ENCODE results near the gene NBEA. TPM values are rescaled to one million over a fixed set of nuclear protein-coding genes. Genes with fewer than 3 reads are reported as not detected.
A peak's percentile ranks its signal among the peaks of the same experiment; 100 is the strongest.

Gene NBEA
- polyA plus RNA-seq, 12 donors: 12.2 to 18.6 (median 16.3) TPM; not detected in 1

DNA sequence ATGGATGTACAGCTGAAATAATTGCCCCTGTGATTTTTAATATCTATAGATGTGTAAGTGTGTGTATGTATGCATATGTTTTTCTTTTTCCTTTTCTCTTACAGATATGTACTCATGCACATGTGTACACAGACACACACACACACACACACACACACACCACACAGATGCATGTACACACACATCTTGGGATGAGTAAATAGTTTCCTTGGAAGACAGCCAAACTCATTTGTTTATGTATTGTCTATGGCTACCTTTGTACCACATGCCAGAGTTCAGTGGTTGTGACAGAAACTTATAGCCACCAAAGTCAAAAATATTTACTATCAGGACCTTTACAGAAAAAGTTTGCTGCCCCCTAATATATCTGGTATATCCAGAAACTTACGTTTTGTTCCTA lies 341.8 kb downstream of the NBEA start:
- no peak for DNase-seq

DNA sequence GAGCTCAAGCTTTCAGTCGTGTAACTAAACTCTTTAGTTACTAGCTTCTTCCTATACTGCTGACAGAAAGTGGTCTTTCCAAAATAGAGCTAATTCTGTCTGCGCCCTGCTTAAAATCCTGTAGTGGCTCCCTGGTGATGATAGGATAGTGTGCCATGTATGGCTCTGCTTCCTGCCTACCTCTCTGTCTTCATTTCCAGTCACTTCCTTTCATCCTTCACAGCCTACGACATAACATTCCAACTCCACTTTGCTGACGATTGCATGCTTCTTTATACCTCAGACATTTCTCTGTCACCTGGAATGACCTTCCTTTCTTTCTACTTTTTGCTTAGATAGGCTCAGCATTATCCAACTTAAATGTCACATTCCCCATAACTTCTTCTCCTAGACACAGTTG lies 343.6 kb downstream of the NBEA start:
- no peak for DNase-seq

DNA sequence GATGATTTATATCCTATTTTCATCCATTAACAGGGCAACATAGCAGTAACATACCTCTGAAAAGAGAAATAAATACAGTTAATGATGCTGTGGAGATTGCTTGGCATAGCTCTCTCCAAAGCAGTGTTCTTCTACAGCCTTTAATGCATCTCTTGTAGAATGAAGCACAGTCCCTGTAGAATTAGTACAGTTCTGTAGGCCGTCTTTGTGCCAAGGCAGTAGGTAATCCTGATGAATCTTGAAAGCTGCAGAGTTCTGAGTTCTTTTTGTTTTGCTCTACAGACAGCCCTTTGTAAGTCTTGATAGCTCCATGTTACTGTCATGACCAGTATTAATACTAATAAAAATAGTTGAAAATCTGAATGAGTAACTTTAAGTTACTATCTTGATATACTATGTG lies 350.3 kb downstream of the NBEA start:
- no peak for DNase-seq

DNA sequence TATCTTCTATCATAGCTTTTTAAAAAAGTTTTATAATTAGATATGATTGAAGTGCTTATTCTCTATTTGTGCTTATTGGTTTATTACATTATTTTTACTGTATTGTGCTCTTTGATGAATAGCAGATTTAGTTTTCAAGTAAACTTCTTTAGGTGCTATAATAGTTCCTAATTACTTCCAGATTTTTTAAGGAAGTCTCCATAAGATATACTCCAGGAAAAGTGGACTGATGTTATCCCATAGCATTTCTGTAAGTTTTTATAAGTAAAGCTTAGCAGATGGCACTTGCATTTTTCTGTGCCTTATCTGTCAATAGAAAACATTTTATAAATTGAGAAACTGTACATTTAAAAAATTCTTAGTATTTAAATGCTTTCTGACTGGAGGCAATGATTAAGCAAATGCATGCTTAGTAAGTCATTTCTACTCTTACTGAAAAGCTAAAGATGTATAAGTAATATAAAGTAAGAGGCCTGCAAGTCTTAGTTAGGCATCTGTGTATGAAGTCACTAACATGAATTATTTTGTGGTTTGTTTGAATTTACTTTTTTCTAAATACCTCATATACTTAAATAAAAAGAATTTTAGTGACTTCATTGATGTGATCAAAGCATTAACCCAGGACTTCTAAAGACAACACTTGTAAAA lies 351.6 kb downstream of the NBEA start:
- no peak for DNase-seq

DNA sequence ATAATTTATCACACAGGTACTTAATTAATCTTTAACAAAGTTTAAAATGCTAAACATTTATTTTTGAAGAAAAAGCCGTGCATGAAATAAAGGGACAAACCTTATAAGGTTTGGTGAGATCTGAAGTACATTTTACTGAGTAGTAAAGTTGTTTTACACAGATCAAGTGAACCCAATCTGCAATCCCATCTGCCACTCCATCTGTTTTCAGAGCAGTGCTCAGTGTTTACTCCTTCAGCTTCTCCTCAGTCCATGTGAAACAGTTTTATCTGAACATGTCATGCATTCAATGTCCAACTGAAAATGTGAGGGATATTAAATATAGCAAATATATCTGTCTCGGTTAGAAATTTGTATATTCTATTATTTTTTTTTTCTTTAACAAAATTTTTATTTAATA lies 367.6 kb downstream of the NBEA start:
- DNase-seq: no peak

DNA sequence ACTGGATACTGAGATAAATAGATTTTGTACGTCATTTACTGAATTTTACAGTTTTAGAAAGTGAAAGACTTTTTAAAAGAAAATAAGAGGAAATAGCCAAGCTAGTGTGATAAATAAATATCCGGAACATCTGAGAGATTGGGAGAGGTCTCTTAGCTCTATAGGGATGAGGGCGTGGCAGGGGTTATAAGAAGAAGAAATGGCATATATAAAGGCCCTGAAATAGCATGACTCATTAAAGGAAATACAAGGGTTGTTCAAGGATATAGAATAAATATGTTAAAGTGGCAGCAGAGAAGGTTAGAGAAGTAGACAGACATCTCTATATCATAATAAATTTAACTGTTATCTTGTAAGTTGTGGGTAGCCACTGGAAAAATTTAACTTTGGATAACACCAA lies 390.1 kb downstream of the NBEA start:
- no peak for DNase-seq

DNA sequence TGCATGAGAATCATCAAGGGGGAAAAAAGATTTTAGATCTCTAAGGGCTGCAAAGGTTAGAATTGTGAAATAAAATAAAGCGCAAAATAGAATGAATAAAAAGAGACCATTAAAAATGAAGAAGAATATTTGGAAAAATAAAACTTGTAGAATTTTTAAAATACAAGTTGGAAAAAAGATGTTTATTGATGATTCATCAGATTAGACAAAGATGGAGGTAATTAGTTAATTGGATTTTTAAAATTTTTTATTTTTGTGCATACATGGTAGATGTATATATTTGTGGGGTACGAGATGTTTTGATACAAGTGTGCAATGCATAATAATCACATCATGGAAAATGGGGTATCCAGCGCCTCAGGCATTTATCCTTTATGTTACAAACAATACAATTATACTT lies 391.1 kb downstream of the NBEA start:
- DNase-seq: no peak

DNA sequence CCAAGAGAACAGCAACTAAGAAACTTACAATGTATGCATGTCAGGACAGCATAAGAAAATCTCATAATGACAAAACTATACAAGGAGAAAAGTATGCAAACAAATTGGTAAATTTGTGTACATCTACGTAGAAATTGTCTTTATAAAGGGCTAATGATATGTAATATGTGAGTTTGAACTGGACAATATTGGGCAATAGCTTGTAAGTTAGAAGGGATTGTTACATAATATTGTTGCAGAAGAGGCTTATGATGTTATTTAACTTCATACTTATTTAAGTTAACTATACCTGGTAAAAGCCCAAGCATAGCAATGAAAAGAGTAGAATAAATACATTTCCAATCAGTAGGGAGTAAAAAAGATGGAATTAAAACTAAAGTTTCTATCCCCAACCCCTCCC lies 400.4 kb downstream of the NBEA start:
- DNase-seq: no peak

DNA sequence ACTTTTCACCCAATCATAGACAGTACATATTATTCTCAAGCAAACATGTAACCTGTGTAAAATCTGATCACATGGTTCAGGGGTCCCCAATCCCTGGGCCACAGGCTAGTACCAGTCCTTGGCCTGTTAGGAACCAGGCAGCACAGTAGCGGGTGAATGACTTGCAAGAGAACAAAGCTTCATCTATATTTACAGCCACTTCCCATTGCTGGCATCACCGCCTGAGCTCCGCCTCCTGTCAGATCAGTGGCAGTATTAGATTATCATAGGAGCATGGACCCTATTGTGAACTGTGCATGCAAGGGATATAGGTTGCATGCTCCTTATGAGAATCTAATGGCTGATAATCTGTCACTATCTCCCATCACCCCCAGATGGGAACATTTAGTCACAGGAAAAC lies 401.3 kb downstream of the NBEA start:
- DNase-seq: no peak

DNA sequence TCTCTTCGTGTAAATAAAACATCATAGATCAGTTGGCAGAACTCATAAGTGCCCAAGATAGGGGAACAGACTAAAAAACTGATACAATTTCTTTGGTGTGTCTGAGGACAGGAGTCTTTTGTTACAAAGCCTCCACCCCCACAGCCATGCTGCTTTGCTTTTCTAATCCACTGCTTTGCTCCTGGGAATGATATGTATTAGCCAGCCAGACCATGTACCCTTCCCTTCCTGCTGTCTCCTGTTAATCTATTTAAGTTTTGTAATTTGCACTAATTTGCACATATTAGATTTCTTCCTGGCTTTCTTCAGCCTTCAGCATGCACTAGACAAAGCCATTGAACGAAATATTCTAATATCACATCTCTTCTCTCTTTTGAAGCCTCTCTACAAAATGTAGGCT lies 403.9 kb downstream of the NBEA start:
- no peak for DNase-seq

DNA sequence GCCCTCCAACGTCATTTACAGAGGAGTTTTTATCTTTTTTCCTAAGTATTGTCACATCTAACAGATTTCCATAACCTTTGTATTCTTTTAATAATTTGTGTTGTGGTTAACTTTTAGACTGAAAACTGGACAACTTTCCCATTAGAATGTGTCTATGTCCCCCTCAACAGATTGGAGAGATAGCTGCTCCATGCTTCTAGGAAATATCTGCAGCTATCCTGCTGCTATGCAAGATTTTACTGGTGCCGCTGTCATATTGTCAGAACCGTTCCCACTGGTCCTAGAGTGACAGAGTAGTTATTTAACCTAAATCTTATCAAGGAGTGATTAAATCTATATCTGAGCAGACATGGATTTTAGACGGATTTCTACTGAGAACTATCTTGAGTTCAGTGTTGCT lies 404.4 kb downstream of the NBEA start:
- no peak for DNase-seq

DNA sequence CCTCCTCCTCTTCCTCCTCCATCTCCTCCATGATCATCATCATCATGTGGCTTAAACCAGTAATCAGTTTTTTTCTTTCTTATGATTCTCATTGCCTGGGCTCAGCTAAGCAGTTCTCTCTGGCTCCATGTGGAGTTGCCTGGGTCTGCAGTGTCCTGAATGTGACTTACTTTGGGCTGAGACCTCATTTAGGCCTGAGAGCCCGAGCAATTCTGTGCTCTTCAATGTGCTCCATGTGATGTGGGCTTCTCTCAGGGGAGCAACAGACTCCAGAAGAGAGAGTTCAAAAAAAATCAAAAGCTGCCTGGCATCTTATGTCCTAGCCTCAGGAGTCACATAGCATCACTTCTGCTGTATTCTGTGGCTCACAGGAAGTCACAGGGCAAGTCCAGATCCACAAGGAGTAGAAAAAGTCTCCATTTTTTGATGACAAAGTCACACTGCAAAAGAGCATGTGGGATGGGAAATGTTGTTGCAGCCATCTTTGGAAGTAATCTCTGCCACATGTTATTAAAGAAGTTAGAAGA lies 405.7 kb downstream of the NBEA start:
- no peak for DNase-seq

DNA sequence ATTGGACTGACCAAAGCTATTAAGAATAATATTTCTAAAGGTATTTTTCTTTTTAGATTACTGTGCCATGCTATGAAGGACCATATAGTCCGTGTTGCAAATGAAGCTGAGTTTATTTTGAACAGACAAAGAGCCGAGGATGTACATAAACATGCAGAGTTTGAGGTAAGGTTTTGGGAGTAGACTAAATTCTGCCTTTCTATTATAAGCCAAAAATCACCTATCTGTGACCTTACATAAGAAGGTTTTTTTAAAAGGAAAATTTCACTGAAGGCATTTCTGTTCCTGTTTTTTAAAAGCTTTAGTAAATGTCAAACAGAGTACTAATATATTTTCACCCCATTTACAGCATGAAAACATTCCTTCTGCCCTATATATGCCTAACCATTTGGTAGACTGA lies 407.0 kb downstream of the NBEA start:
- DNase-seq: no peak

DNA sequence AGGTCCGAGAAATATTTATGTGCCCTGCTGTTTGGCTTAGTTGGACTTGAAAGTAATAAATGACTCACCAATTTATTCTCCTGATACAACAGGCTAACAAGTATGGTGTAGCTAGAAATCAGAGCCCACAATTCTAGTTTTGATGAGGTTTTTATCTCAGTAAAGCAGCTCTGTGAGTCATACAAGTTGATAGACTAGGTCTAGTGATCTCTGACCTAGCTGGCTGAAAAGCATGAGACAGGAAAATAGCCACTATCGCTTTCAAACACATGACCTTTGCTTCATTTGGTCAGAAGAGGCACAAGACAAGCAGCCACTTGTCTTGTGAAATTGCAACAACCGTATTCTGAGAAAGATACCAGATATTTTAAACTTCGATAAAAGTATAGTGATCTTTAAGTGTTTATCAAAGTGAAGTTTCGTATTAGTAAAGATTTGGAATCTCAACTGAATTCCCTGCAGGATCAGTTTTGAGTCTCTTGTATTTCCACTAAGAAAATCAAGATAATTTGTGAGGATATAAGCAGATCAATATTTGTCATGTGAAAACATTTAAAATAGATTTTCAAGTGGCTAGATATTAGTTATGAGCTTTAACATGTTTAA lies 407.7 kb downstream of the NBEA start:
- DNase-seq: no peak

DNA sequence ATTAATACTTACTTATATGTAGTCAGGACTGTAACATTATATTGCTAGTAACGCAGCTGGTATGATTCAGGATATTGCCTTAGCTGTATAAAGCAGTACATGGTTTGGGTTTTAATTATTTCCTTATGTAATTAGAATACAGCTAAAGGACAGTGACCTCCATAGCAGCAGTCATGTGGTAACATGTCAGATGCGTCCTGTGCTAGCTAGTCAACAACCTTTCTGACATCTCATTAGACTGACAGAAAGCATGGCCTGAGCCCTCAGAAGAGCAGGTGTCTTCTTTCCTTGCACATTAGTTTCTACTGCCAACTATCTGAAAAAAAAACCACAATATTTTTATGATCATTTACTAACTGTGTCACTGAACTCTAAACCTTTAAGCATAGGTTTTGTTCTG lies 412.2 kb downstream of the NBEA start:
- no peak for DNase-seq

DNA sequence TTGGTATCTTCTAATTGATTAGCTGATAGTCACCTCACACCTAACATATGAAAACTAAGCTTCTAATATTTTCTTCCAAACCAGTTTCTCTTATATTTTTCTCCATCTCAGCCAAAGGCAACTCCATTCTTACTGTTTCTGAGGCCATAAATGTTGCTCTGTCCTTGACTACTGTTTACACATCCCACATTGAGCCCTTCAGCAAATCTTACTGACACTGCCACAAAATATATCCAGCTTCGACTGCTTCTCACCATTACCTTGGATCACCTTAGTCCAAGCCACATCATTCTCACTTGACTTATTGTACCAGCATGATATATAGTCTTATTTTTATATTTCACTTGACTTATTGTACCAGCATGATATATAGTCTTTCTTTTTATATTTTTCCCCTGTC lies 412.8 kb downstream of the NBEA start:
- no peak for DNase-seq

DNA sequence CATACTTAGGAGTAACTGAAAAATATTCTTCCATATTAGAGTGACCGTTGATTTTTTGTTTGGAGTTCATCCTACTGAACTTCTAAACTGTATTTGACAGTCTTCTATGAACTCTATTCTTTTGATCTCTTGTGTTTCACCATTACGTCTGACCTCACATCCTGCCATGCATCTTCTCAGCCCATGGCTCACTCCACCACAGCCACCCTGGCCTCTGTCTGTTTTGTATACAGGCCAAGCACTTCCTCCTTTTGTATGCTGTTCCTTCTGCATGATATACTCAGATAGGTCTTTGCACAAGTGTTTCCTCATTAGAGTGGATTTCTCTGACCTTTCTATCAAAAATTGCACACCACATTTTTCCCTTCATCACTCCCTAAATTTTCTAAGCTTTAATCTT lies 414.5 kb downstream of the NBEA start:
- no peak for DNase-seq

DNA sequence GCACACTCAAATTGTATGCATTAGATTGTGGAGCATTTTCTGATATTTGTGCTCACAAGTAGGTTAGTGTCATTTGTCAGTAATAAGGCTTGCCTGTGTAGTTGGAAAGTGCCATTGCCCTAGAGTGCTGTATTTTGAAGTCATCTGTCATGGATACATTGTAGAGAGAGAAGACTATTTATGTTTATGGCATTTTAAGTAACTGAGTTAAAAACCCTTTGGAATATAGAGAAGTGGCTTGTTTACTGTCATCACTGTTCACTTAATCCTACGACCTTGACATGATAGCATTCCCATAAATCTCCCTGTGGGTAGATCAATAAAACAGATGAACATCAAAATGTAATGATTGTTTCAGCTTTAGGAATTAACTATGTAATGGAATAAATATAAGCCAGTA lies 423.8 kb downstream of the NBEA start:
- no peak for DNase-seq

DNA sequence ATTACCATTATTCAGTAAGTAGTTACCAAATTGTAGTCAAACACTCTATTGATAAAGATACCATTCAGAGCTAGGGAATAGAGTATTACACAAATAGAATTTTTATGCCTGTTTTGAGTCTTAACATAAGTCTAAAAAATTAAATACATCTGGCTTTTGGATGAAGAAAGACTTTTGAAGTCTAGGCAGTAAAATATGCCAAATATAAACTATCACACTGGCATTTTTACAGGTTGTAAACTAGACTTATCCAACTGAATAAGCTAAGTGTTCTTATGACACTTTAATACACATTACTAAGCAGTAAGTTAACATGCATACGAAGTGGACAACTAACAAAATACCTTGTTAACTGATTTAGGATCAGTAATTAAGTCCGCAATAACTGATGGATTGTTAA lies 425.5 kb downstream of the NBEA start:
- no peak for DNase-seq

DNA sequence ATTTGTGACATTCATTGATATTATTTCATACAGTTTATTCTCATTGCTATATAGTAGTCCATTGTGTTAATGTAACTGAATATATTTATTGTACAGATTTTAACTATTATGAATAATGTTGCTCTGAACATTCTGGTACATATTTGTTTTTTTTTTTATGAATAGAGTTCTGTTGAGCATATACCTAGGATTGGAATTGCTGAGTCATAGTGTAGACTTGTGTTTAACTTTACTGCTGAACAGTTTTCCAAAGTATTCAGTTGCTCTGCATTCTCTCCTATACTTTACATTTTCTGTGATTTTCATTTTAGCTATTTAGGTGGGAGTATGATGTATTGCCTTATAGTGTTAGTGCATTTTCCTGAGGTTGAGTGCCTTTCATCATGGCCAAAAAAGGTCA lies 436.9 kb downstream of the NBEA start:
- DNase-seq: no peak

DNA sequence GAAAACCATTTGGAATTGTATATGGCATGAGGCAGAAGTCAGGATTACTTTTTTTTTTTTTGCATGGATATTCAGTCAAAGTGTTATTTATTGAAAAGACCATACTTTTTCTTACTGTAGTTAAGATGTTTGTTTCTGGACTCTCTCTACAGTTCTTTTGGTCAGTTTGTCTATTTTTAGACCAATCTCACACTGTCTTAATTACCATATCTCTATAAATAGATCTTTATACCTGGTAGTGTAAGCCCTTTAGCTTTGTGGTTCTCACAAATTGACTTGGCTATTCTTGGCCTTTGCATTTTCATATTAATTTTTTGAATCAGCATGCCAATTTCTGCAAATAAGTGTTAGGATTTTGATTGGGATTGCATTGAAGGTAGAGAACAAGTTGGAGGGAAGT lies 437.6 kb downstream of the NBEA start:
- DNase-seq: no peak

DNA sequence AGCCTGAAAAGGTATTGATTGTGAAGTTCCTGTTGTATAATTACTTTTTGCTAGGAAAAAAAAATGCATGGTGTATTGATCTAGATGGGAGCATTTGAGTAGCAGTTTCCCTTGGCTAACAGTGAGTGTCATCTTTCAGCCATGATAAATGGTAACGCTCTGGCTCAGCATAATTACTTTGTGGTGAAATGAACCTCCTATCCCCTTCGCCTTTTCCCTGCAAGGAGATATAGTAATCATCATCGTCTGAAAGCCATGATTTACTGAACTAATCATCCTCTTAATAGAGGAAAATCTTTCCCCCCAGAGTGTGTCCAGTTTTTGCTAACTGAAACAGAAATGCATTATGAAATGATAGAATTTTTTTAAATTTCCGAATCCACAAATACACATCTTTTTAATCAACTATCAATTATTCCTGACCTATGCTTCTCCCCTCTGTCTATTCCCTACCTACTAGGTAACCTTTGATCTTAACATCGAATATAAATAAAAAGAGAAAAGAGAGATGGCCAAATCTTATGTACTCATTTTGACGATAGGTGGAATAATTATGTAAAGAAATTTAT lies 445.7 kb downstream of the NBEA start:
- DNase-seq: peak; percentile 54
